Measurements from ENCODE around the gene PNKP.

PNKP gene

GRCh38 chr19:49858088-49858985 lies 9.0 kb downstream of the PNKP start:
- WGBS: 91% methylated on average over 33 of the region's 37 CpGs

DNA sequence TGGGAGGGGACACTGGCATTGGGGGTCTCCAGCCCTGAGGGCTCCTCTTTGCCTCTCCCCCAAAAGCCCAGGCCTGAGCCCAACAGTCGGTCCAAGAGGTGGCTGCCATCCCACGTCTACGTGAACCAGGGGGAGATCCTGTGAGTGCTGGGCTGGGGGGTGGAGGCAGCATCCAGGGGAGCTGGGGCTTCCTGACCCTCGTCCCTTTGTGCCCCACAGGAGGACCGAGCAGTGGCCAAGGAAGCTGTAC lies 9.6 kb downstream of the PNKP start:
- no peak overlapping the region for H3K14ac ChIP-seq (ENCODE audit: low read length in 2 of 2)
- no peak for DNase-seq
- no peak overlapping the region for H2AK5ac ChIP-seq (ENCODE audit: low read length, severe bottlenecking)
- no peaks in the 10 kb centered on the region for H3K9me3 ChIP-seq (ENCODE audit: control insufficient read depth, low read length)
- 97% methylated on average over 5 of the region's 5 CpGs for WGBS
- no peak overlapping the region for H4K8ac ChIP-seq (ENCODE audit: low read length)
- H3K79me1 ChIP-seq (replicated peaks; ENCODE audit: low read length, poor library complexity, severe bottlenecking): peaks cover 11% of the 10 kb centered on the region
- no peak overlapping the region for H2BK12ac ChIP-seq (ENCODE audit: low read length in 2 of 2)
- no peak overlapping the region for H2AFZ ChIP-seq (ENCODE audit: low read depth, low read length)
- H3K4ac ChIP-seq (ENCODE audit: low read depth in 1 of 2, low read length in 2 of 2): no peak overlapping the region
- H3K23ac ChIP-seq (ENCODE audit: low read length in 2 of 2): peak overlapping the region in 1 of 2 experiments; percentile 34
- no peak overlapping the region for H4K91ac ChIP-seq (ENCODE audit: low read length)
- no peak overlapping the region for H2BK120ac ChIP-seq (ENCODE audit: low read depth, low read length)
- peaks cover 60 to 84% of the 10 kb centered on the region in 2 experiments for H3K36me3 ChIP-seq (ENCODE audit: control insufficient read depth in 1 of 2, insufficient read depth in 2 of 2, low read depth in 1 of 2, low read length in 2 of 2)
- no peak overlapping the region for H3K9ac ChIP-seq (ENCODE audit: low read length)
- H3K4me1 ChIP-seq (ENCODE audit: control insufficient read depth, insufficient read depth, low read depth, low read length): peaks cover 53% of the 10 kb centered on the region
- H3K27ac ChIP-seq (ENCODE audit: low read length, poor library complexity, severe bottlenecking): no peak overlapping the region
- H3K27me3 ChIP-seq (ENCODE audit: control insufficient read depth in 1 of 2, insufficient read depth in 1 of 2, low read length in 2 of 2): no peaks in the 10 kb centered on the region
- no peak overlapping the region for H2BK5ac ChIP-seq (ENCODE audit: low read depth, low read length, poor library complexity, severe bottlenecking)
- H3K18ac ChIP-seq (ENCODE audit: low read depth in 1 of 2, low read length in 2 of 2): no peak overlapping the region
- H3K4me3 ChIP-seq (ENCODE audit: insufficient read depth in 1 of 2, low read depth in 1 of 2, low read length in 2 of 2): no peak overlapping the region
- no peak overlapping the region for H2BK15ac ChIP-seq (ENCODE audit: low read depth, poor library complexity, severe bottlenecking)
- no peak overlapping the region for H3K4me2 ChIP-seq (ENCODE audit: low read length, poor library complexity, severe bottlenecking)

More at GRCh38 chr19:49858088-49858985, 9.0 kb downstream of the PNKP start:
- Histone ChIP-seq H3K36me3 (ENCODE audit: control insufficient read depth in 1 of 2, insufficient read depth in 2 of 2, low read depth in 1 of 2, low read length in 2 of 2) (peaks cover 65 to 90% of the 10 kb centered on the region in 2 experiments), H3K27me3 (ENCODE audit: control insufficient read depth in 1 of 2, insufficient read depth in 1 of 2, low read length in 2 of 2) (no peaks in the 10 kb centered on the region), H3K9me3 (ENCODE audit: control insufficient read depth, low read length) (no peaks in the 10 kb centered on the region), H4K8ac (ENCODE audit: low read length) (peak overlapping the region; percentile 41), H3K4ac (ENCODE audit: low read depth in 1 of 2, low read length in 2 of 2) (no peak overlapping the region), H3K4me2 (ENCODE audit: low read length, poor library complexity, severe bottlenecking) (no peak overlapping the region), H3K18ac (ENCODE audit: low read depth in 1 of 2, low read length in 2 of 2) (no peak overlapping the region), H2BK15ac (ENCODE audit: low read depth, poor library complexity, severe bottlenecking) (no peak overlapping the region), H2BK12ac (ENCODE audit: low read length in 2 of 2) (no peak overlapping the region), H3K23ac (ENCODE audit: low read length in 2 of 2) (peak overlapping the region in 1 of 2 experiments; percentile 41), H4K91ac (ENCODE audit: low read length) (no peak overlapping the region), H3K9ac (ENCODE audit: low read length) (no peak overlapping the region), H3K14ac (ENCODE audit: low read length in 2 of 2) (no peak overlapping the region), H2AFZ (ENCODE audit: low read depth, low read length) (no peak overlapping the region), H3K4me1 (ENCODE audit: control insufficient read depth, insufficient read depth, low read depth, low read length) (peaks cover 56% of the 10 kb centered on the region), H2BK120ac (ENCODE audit: low read depth, low read length) (no peak overlapping the region), H3K27ac (ENCODE audit: low read length, poor library complexity, severe bottlenecking) (peak overlapping the region; percentile 70), H2BK5ac (ENCODE audit: low read depth, low read length, poor library complexity, severe bottlenecking) (no peak overlapping the region), H3K79me1 (replicated peaks; ENCODE audit: low read length, poor library complexity, severe bottlenecking) (peaks cover 17% of the 10 kb centered on the region), H3K4me3 (ENCODE audit: insufficient read depth in 1 of 2, low read depth in 1 of 2, low read length in 2 of 2) (no peak overlapping the region), H2AK5ac (ENCODE audit: low read length, severe bottlenecking) (peak overlapping the region; percentile 42)
- DNase-seq: no peak

GRCh38 chr19:49857061-49857837 lies 10.1 kb downstream of the PNKP start:
- no peak overlapping the region for H2AK5ac ChIP-seq (ENCODE audit: low read length, severe bottlenecking)
- peaks cover 60 to 79% of the 10 kb centered on the region in 2 experiments for H3K36me3 ChIP-seq (ENCODE audit: control insufficient read depth in 1 of 2, insufficient read depth in 2 of 2, low read depth in 1 of 2, low read length in 2 of 2)
- no peak overlapping the region for H3K9ac ChIP-seq (ENCODE audit: low read length)
- H3K4me2 ChIP-seq (ENCODE audit: low read length, poor library complexity, severe bottlenecking): no peak overlapping the region
- no peak overlapping the region for H4K8ac ChIP-seq (ENCODE audit: low read length)
- H3K4me3 ChIP-seq (ENCODE audit: insufficient read depth in 1 of 2, low read depth in 1 of 2, low read length in 2 of 2): no peak overlapping the region
- H3K23ac ChIP-seq (ENCODE audit: low read length in 2 of 2): no peak overlapping the region
- H2AFZ ChIP-seq (ENCODE audit: low read depth, low read length): no peak overlapping the region
- H2BK120ac ChIP-seq (ENCODE audit: low read depth, low read length): no peak overlapping the region
- DNase-seq: no peak
- no peaks in the 10 kb centered on the region for H3K9me3 ChIP-seq (ENCODE audit: control insufficient read depth, low read length)
- no peak overlapping the region for H2BK12ac ChIP-seq (ENCODE audit: low read length in 2 of 2)
- peaks cover 9% of the 10 kb centered on the region for H3K79me1 ChIP-seq (replicated peaks; ENCODE audit: low read length, poor library complexity, severe bottlenecking)
- peak overlapping the region in 1 of 2 experiments; percentile 51 for H3K14ac ChIP-seq (ENCODE audit: low read length in 2 of 2)
- H3K27me3 ChIP-seq (ENCODE audit: control insufficient read depth in 1 of 2, insufficient read depth in 1 of 2, low read length in 2 of 2): no peaks in the 10 kb centered on the region
- 97% methylated on average over 24 of the region's 26 CpGs for WGBS
- no peak overlapping the region for H4K91ac ChIP-seq (ENCODE audit: low read length)
- no peak overlapping the region for H3K18ac ChIP-seq (ENCODE audit: low read depth in 1 of 2, low read length in 2 of 2)
- H3K27ac ChIP-seq (ENCODE audit: low read length, poor library complexity, severe bottlenecking): no peak overlapping the region
- no peak overlapping the region for H2BK5ac ChIP-seq (ENCODE audit: low read depth, low read length, poor library complexity, severe bottlenecking)
- H3K4me1 ChIP-seq (ENCODE audit: control insufficient read depth, insufficient read depth, low read depth, low read length): peaks cover 53% of the 10 kb centered on the region
- no peak overlapping the region for H2BK15ac ChIP-seq (ENCODE audit: low read depth, poor library complexity, severe bottlenecking)
- H3K4ac ChIP-seq (ENCODE audit: low read depth in 1 of 2, low read length in 2 of 2): no peak overlapping the region

- 97% methylated on average over 17 of the region's 18 CpGs for WGBS
- H3K4ac ChIP-seq (ENCODE audit: low read depth in 1 of 2, low read length in 2 of 2): no peak overlapping the region
- H2BK12ac ChIP-seq (ENCODE audit: low read length in 2 of 2): no peak overlapping the region
Measured at GRCh38 chr19:49856574-49857021, 10.8 kb downstream of the PNKP start.

More at GRCh38 chr19:49856574-49857021, 10.8 kb downstream of the PNKP start:
- H3K4me2 ChIP-seq (ENCODE audit: low read length, poor library complexity, severe bottlenecking): no peak overlapping the region
- H3K9me3 ChIP-seq (ENCODE audit: control insufficient read depth, low read length): no peaks in the 10 kb centered on the region
- no peak overlapping the region for H2BK120ac ChIP-seq (ENCODE audit: low read depth, low read length)
- H2AK5ac ChIP-seq (ENCODE audit: low read length, severe bottlenecking): no peak overlapping the region
- H2AFZ ChIP-seq (ENCODE audit: low read depth, low read length): no peak overlapping the region
- H2BK15ac ChIP-seq (ENCODE audit: low read depth, poor library complexity, severe bottlenecking): no peak overlapping the region
- H3K4me1 ChIP-seq (ENCODE audit: control insufficient read depth, insufficient read depth, low read depth, low read length): peaks cover 55% of the 10 kb centered on the region
- H3K14ac ChIP-seq (ENCODE audit: low read length in 2 of 2): no peak overlapping the region
- no peak overlapping the region for H3K23ac ChIP-seq (ENCODE audit: low read length in 2 of 2)
- H3K9ac ChIP-seq (ENCODE audit: low read length): no peak overlapping the region
- no peak for DNase-seq
- peaks cover 55 to 73% of the 10 kb centered on the region in 2 experiments for H3K36me3 ChIP-seq (ENCODE audit: control insufficient read depth in 1 of 2, insufficient read depth in 2 of 2, low read depth in 1 of 2, low read length in 2 of 2)
- H3K18ac ChIP-seq (ENCODE audit: low read depth in 1 of 2, low read length in 2 of 2): no peak overlapping the region
- H4K91ac ChIP-seq (ENCODE audit: low read length): no peak overlapping the region
- H3K4me3 ChIP-seq (ENCODE audit: insufficient read depth in 1 of 2, low read depth in 1 of 2, low read length in 2 of 2): no peak overlapping the region
- peaks cover 9% of the 10 kb centered on the region for H3K79me1 ChIP-seq (replicated peaks; ENCODE audit: low read length, poor library complexity, severe bottlenecking)
- H3K27ac ChIP-seq (ENCODE audit: low read length, poor library complexity, severe bottlenecking): no peak overlapping the region
- no peak overlapping the region for H4K8ac ChIP-seq (ENCODE audit: low read length)
- H3K27me3 ChIP-seq (ENCODE audit: control insufficient read depth in 1 of 2, insufficient read depth in 1 of 2, low read length in 2 of 2): no peaks in the 10 kb centered on the region
- no peak overlapping the region for H2BK5ac ChIP-seq (ENCODE audit: low read depth, low read length, poor library complexity, severe bottlenecking)

All from mesenchymal stem cell (in vitro differentiated cells and primary cell).